LNCAP (cell line): ENCODE measurements around the gene LINC01488.

Experiments
- TF ChIP-seq, protein P1 (sequence below): fragments of 450-650 bp; IDR thresholded peaks from 2 replicates; pipeline ENCODE4 v1.5.1; 2017; ENCODE audit warnings: mild to moderate bottlenecking

The LINC01488 gene

DNA sequence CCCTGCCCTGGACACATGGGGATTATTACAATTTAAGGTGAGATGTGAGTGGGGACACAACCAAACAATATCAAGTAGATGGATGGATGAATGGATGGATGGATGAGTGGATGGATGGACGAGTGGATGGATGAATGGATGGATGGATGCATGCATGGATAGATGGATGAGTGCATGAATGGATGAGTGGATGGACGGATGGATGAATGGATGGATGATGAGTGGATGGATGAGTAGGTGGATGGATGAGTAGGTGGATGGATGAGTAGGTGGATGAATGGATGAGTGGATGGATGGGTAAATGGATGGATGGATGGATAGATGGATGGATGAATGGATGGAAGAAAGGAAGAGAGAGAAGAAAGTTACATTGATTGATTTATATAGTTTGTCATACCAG lies 859 bp downstream of the LINC01488 start:
- TF ChIP-seq, protein P1, sequence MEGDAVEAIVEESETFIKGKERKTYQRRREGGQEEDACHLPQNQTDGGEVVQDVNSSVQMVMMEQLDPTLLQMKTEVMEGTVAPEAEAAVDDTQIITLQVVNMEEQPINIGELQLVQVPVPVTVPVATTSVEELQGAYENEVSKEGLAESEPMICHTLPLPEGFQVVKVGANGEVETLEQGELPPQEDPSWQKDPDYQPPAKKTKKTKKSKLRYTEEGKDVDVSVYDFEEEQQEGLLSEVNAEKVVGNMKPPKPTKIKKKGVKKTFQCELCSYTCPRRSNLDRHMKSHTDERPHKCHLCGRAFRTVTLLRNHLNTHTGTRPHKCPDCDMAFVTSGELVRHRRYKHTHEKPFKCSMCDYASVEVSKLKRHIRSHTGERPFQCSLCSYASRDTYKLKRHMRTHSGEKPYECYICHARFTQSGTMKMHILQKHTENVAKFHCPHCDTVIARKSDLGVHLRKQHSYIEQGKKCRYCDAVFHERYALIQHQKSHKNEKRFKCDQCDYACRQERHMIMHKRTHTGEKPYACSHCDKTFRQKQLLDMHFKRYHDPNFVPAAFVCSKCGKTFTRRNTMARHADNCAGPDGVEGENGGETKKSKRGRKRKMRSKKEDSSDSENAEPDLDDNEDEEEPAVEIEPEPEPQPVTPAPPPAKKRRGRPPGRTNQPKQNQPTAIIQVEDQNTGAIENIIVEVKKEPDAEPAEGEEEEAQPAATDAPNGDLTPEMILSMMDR = no peak

DNA sequence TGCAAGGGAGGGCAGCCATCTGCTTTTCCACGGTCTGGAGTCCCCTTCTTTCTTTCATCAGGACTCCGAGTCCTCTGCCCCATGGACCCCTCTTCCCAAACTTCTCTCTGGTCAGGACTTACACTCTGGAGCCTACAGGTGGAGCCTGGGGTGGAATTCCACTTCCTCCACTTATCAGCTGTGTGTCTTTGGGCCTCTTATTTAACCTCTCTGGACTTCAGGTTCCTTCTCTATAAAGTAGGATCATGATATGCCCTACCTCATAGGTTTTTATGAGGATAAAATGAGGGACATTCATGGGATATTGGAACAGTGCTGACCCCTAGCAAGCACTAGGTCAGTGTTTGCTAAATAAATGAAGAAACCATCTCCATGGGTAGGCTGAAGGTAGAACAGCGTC lies 1.7 kb downstream of the LINC01488 start:
- TF ChIP-seq, protein P1 = no peak

DNA sequence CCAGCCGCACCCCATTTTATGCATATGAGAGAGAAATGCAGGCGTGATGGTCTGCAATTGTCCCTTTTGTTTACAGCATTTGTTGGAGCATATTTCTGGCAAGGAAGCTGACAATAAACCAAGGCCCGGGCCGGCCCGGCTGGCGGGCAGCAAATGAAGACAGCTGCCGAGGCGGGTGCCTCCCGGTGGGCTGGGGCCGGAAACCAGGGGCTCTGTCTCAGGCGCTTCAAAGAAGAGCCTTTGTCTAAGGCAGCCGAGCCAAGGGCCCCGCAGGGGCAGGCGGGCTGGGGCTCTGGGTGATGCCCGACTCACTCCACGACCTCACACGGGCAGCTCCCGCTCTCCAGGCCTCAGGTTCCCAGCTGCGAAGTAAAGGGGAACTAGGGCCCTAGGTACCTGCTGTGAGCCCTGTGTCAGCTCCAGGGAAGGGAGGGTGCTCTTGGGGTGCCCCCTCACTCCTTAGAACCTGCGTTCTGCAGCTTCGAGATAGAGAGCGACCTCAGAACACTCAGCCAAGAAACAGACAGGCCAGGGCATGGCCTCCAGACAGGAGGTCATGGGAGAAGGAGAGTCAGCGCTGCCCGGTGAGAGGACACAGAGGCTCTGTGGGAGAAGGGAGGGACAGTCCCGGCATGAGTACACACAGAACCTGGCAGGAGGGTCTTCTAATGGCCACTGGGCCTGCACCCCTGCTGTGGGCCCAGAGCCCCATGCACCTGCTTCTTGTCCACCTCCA lies 2.4 kb downstream of the LINC01488 start:
- TF ChIP-seq, protein P1 = no peak

DNA sequence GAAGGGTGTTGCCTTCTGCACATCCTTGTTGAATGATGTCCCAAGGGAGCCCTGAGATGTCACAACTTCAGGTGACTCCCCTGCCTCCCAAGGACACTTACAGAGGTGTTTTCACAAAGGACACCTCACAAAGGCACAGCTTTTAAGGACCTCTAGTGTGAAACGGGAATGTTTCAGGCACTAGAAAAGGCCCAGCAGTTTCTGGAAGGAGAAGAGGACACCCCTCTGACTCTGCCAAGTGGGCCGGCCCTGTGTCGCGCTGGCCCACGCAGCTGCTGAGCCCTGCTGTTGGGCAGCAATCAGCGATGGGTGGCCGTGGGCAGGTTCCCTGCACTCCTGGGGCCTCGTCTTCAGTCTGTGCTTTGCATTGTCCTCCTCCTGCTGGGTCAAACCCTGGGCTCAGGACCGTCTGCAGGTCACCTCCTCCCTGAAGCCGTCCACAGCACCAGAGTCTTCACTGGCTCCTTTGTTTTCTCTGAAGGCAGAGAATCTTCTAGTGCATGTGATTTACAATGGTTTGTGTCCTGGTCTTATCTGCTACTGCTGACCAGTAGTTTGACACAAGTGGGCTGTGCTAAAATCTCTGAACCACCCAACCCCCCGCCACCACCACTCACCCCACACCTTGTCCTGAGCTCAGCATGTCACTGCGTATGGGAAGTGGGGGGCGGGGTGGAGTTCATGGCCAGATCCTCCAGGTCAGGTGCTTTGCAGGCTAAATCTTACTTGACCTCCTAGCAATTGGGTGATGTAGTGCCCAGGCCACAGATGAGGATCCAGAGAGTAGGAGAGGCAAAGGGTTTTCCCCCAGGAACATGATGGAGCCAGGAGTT lies 3.2 kb downstream of the LINC01488 start:
- TF ChIP-seq, protein P1 = no peak

DNA sequence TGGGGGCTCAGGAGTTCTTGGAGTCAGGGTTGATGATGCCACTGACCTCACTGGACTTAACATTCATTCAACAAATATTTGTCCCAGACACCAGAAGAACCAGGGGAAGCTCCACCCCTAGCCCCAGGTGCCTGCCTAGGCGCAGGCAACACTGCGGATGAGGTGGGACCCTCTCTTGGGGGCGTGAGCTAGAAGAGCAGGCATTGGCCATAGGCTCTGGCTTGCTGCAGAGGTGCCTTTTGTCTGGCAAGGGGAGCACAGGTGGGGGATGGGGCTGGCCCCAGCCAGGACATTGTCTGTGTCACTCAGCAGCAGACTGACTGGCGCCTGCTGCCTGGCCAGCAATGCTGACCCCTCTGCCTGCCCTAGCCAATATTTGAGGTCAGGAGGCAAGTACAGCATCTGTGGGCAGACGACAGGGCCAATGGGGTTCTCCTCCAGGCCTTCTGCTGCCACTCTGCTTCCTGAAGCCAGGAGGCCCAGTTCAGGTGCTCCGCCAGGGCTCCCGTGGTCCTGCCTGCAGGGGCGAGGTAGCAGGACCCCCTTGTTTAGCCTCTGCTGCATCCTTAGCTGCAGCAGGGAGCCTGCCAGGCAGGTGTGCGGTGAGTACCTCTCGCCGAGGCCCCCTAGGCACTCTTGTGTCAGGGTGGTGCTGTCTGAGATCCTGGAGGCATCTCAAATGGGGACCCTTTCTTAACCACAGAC lies 4.0 kb downstream of the LINC01488 start:
- TF ChIP-seq, protein P1 = no peak

DNA sequence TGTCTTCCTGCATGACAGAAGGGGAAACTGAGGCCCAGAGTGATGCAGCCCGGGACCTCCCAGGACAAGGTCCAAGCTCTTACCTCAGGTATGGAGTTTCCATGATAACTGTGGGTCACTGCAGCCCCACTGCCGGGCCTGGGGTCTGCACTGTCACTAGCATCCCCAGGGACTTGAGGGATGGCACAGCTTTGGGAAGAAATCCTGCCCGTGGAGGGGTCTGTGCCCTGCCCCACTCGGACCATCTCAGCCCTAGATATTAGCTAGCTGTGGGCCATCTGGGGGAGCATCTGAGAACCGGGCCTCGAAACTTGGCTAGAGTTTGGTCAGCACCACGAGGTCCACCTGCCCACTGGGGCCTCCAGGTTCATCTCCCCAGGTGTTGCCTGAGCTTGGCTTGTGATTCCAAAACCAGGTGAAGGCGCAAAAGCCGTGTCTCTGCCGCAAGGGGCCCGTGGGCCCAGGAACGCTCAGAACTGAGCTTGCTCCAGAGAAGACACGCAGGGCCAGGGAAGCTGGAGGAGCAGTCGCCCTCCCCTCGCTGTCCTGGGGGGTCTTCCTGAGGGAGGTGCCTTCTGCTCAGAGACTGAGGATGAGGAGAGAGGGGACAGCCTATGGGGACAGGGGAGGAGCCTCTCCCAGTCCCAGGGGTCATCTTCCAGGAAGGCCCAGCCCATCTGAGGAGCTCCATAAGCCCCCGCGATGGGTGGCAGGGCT lies 4.8 kb downstream of the LINC01488 start:
- TF ChIP-seq, protein P1 = no peak

DNA sequence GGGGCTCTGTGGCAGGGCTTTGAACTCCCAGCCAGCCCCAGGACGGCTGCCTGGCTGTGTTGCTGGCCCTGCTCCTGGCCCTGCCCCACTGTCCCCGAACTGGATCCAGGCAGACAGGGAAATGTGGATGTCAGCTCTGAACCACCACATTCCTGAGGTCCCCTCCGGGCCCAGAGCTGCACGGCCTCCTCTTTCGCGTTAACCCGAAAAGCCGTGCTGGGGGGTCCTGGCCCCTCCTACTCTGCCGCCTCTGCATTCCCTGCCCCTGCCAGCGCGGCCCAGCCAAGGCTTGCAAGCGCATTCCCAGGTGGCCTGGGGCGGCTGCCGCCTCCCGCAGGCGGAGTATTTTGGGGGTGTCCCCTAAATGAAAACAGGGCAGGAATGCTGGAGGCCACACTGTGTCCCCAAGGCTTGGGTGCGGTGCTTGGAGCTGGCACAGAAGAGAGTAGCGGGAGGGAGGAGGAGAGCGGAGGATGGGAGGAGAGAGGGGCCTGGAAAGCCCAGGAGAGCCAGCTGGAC lies 5.4 kb downstream of the LINC01488 start:
- TF ChIP-seq, protein P1 = no peak
